GM18951 (cell line): ENCODE data around the gene RNF182.

Source experiments
- POLR2A ChIP-seq: IDR thresholded peaks from 4 replicates; pipeline ENCODE4 v1.6.1; 2011; ENCODE audit warnings: mild to moderate bottlenecking; ENCODE audit not compliant: insufficient read length, insufficient read depth; ENCODE audit errors: extremely low read depth
- in situ Hi-C: fragments of 300-500 bp; cut with MboI; formaldehyde crosslinking; loops from one replicate; pipeline ENCODE4 v1.12.0; 2022; ENCODE audit warnings: low sequenced_read_pairs, mixed read lengths, inconsistent platforms; ENCODE audit not compliant: unreplicated experiment

Gene RNF182

GRCh38 chr6:13910443-13910842, 14.3 kb upstream of the RNF182 start:
- TF ChIP-seq POLR2A, result no peak
- in situ Hi-C loops, result loop anchor here (5.0 to 10.0 kb wide), 2 partner anchors 157 to 234 kb away; no protein-coding TSS in a partner anchor

GRCh38 chr6:13911337-13911736, 13.4 kb upstream of the RNF182 start:
- no peak for TF ChIP-seq POLR2A
- in situ Hi-C loops, result loop anchor here (5.0 to 10.0 kb wide), 2 partner anchors 156 to 233 kb away; no protein-coding TSS in a partner anchor

GRCh38 chr6:13913226-13914001, 11.3 kb upstream of the RNF182 start:
- in situ Hi-C loops, result loop anchor here (5.0 to 10.0 kb wide), 2 partner anchors 154 to 231 kb away; no protein-coding TSS in a partner anchor
- TF ChIP-seq POLR2A, result no peak

GRCh38 chr6:13914351-13914750, 10.4 kb upstream of the RNF182 start:
- no peak for TF ChIP-seq POLR2A
- in situ Hi-C loops, result loop anchor here (5.0 to 10.0 kb wide), 2 partner anchors 153 to 230 kb away; no protein-coding TSS in a partner anchor

- in situ Hi-C loops, result loop anchor here (10.0 kb wide), 1 partner anchor 229 kb away; no protein-coding TSS in a partner anchor
- TF ChIP-seq POLR2A, result no peak
Measured at GRCh38 chr6:13915561-13916229, 9.1 kb upstream of the RNF182 start.

GRCh38 chr6:13916230-13916944, 8.4 kb upstream of the RNF182 start:
- TF ChIP-seq POLR2A, result no peak
- in situ Hi-C loops, result loop anchor here (10.0 kb wide), 1 partner anchor 228 kb away; no protein-coding TSS in a partner anchor

GRCh38 chr6:13917141-13917540, 7.6 kb upstream of the RNF182 start:
- TF ChIP-seq POLR2A, result no peak
- in situ Hi-C loops, result loop anchor here (10.0 kb wide), 1 partner anchor 228 kb away; no protein-coding TSS in a partner anchor

- in situ Hi-C loops, result loop anchor here (10.0 kb wide), 1 partner anchor 226 kb away; no protein-coding TSS in a partner anchor
Measured at GRCh38 chr6:13918686-13919250, 6.0 kb upstream of the RNF182 start.

GRCh38 chr6:13919861-13920260, 4.9 kb upstream of the RNF182 start:
- no peak for TF ChIP-seq POLR2A
- in situ Hi-C loops, result loop anchor here (10.0 kb wide), 1 partner anchor 225 kb away; no protein-coding TSS in a partner anchor

More at GRCh38 chr6:13918686-13919250, 6.0 kb upstream of the RNF182 start:
- TF ChIP-seq POLR2A, result no peak

- no peak for TF ChIP-seq POLR2A
- in situ Hi-C loops, result no loop called here
Measured at GRCh38 chr6:13920552-13920951, 4.2 kb upstream of the RNF182 start.

- in situ Hi-C loops, result no loop called here
- TF ChIP-seq POLR2A, result no peak
Measured at GRCh38 chr6:13922750-13923149, 2.0 kb upstream of the RNF182 start.

- TF ChIP-seq POLR2A, result no peak
- in situ Hi-C loops, result no loop called here
Measured at GRCh38 chr6:13923527-13924145, 1.1 kb upstream of the RNF182 start.
